ENCODE results near the gene PRDM12. TPM values are rescaled to one million over a fixed set of nuclear protein-coding genes. Genes with fewer than 3 reads are reported as not detected.

PRDM12 gene
- total and polyA plus RNA-seq, 2 donors from 2014 or later: not detected

GRCh38 chr9:130658893-130659698, 5.3 kb upstream of the PRDM12 start:
- H3K27ac ChIP-seq (ENCODE audit: low read depth in 2 of 2, low read length in 2 of 2): no peak overlapping the region
- no peaks in the 10 kb centered on the region for H3K36me3 ChIP-seq (ENCODE audit: control insufficient read depth in 2 of 3, insufficient read depth in 3 of 3, low read length in 3 of 3)
- peaks cover 37% of the 10 kb centered on the region for H3K27me3 ChIP-seq (ENCODE audit: control insufficient read depth, insufficient read depth, low read length)
- FAIRE-seq (no peak), DNase-seq (no peak)
- no peak for TF ChIP-seq CTCF (IDR thresholded peaks at IDR 0.05; ENCODE audit: borderline replicate concordance, extremely low read depth, insufficient read depth)
- no peak overlapping the region for H3K9ac ChIP-seq (ENCODE audit: low read length in 3 of 3)
- H3K4me1 ChIP-seq (ENCODE audit: control insufficient read depth in 2 of 3, insufficient read depth in 2 of 3, low read depth in 1 of 3, low read length in 3 of 3): peaks cover 0 to 3% (median 0%) of the 10 kb centered on the region in 3 donors
- intact Hi-C loops (cut with DNase I): no loop called here
- no peaks in the 10 kb centered on the region for H3K9me3 ChIP-seq (ENCODE audit: control insufficient read depth in 2 of 3, insufficient read depth in 1 of 3, low read length in 3 of 3)
- H3K4me3 ChIP-seq (ENCODE audit: low read length in 3 of 3): no peak overlapping the region

GRCh38 chr9:130659699-130660248, 4.6 kb upstream of the PRDM12 start:
- no peaks in the 10 kb centered on the region for H3K9me3 ChIP-seq (ENCODE audit: control insufficient read depth in 2 of 3, insufficient read depth in 1 of 3, low read length in 3 of 3)
- no peak overlapping the region for H3K27ac ChIP-seq (ENCODE audit: low read depth in 2 of 2, low read length in 2 of 2)
- H3K36me3 ChIP-seq (ENCODE audit: control insufficient read depth in 2 of 3, insufficient read depth in 3 of 3, low read length in 3 of 3): no peaks in the 10 kb centered on the region
- H3K4me3 ChIP-seq (ENCODE audit: low read length in 3 of 3): no peak overlapping the region
- no peak for TF ChIP-seq CTCF (IDR thresholded peaks at IDR 0.05; ENCODE audit: borderline replicate concordance, extremely low read depth, insufficient read depth)
- DNase-seq (no peak), FAIRE-seq (no peak)
- peaks cover 0 to 3% (median 0%) of the 10 kb centered on the region in 3 donors for H3K4me1 ChIP-seq (ENCODE audit: control insufficient read depth in 2 of 3, insufficient read depth in 2 of 3, low read depth in 1 of 3, low read length in 3 of 3)
- intact Hi-C loops (cut with DNase I): no loop called here
- no peak overlapping the region for H3K9ac ChIP-seq (ENCODE audit: low read length in 3 of 3)
- peaks cover 37% of the 10 kb centered on the region for H3K27me3 ChIP-seq (ENCODE audit: control insufficient read depth, insufficient read depth, low read length)

GRCh38 chr9:130660326-130660682, 4.1 kb upstream of the PRDM12 start:
- Histone ChIP-seq H3K9me3 (ENCODE audit: control insufficient read depth in 2 of 3, insufficient read depth in 1 of 3, low read length in 3 of 3) (no peaks in the 10 kb centered on the region), H3K4me1 (ENCODE audit: control insufficient read depth in 2 of 3, insufficient read depth in 2 of 3, low read depth in 1 of 3, low read length in 3 of 3) (peaks cover 0 to 3% (median 0%) of the 10 kb centered on the region in 3 donors), H3K27me3 (ENCODE audit: control insufficient read depth, insufficient read depth, low read length) (peaks cover 38% of the 10 kb centered on the region), H3K4me3 (ENCODE audit: low read length in 3 of 3) (no peak overlapping the region), H3K27ac (ENCODE audit: low read depth in 2 of 2, low read length in 2 of 2) (no peak overlapping the region), H3K36me3 (ENCODE audit: control insufficient read depth in 2 of 3, insufficient read depth in 3 of 3, low read length in 3 of 3) (no peaks in the 10 kb centered on the region), H3K9ac (ENCODE audit: low read length in 3 of 3) (no peak overlapping the region)
- no peak for DNase-seq
- FAIRE-seq: no peak
- TF ChIP-seq CTCF (IDR thresholded peaks at IDR 0.05; ENCODE audit: borderline replicate concordance, extremely low read depth, insufficient read depth): no peak
- intact Hi-C loops (cut with DNase I): no loop called here
